Endothelial cell of umbilical vein (primary cell): ENCODE results near the gene SH3PXD2B. TPM values are rescaled to one million over a fixed set of nuclear protein-coding genes. Genes with fewer than 3 reads are reported as not detected.
A peak's percentile ranks its signal among the peaks of the same experiment; 100 is the strongest.

Source experiments
- BruUV-seq: library from RNA; stranded (reverse); fragments of 400-500 nt; replicated peaks from 2 replicates; lab custom pipeline; 2021; lab: Mats Ljungman, UMichigan
- CTCF ChIA-PET: fragments of 300-600, 350-600 bp; sonication (Branson Sonifier 250); formaldehyde crosslinking; loops from one replicate; lab custom pipeline; 2021; ENCODE audit warnings: antibody characterized with exemption, inconsistent platforms; lab: Charles Lee
- POLR2A ChIA-PET: fragments of 300-600, 350-600 bp; sonication (Branson Sonifier 250); formaldehyde crosslinking; loops from one replicate; lab custom pipeline; 2021; ENCODE audit warnings: antibody characterized with exemption, inconsistent platforms; lab: Charles Lee
- DNase-seq: peaks from one replicate; pipeline ENCODE4 v3.0.0-alpha.2; 2011; ENCODE audit warnings: low read depth, low spot score
- FAIRE-seq: peaks from 2 replicates; lab custom pipeline; 2011; peaks lifted over from hg19 to GRCh38; lab: Jason Lieb, UNC
- H2AFZ ChIP-seq: 2 replicates; pipeline ENCODE4 v1.6.0; 2012; ENCODE audit warnings: low read depth, low read length, control low read depth, inconsistent platforms
- H3K27ac ChIP-seq: 2 replicates; pipeline ENCODE4 v1.5.1; 2011; ENCODE audit warnings: low read depth, mild to moderate bottlenecking, control low read depth, low read length, moderate library complexity; ENCODE audit not compliant: insufficient read depth
- H3K27me3 ChIP-seq, 2 experiments: 2 replicates each; pipeline versions ENCODE4 v1.6.0 to v1.6.1; 2011; ENCODE audit warnings: low read length in 2 of 2, mixed read lengths in 1 of 2; ENCODE audit not compliant: control insufficient read depth in 2 of 2, insufficient read depth in 2 of 2
- H3K36me3 ChIP-seq, 2 experiments: 2 replicates in 1 of 2; 3 replicates in 1 of 2; pipeline ENCODE4 v1.5.1; 2011; ENCODE audit warnings: low read length in 2 of 2, mild to moderate bottlenecking in 1 of 2, moderate library complexity in 1 of 2; ENCODE audit not compliant: control insufficient read depth in 2 of 2, insufficient read depth in 2 of 2; ENCODE audit errors: extremely low read depth in 1 of 2
- H3K4me1 ChIP-seq: 3 replicates; pipeline ENCODE4 v1.5.1; 2011; ENCODE audit warnings: mild to moderate bottlenecking, low read length; ENCODE audit not compliant: control insufficient read depth, insufficient read depth; ENCODE audit errors: extremely low read depth
- H3K4me2 ChIP-seq: 2 replicates; pipeline ENCODE4 v1.6.1; 2011; ENCODE audit warnings: low read length, control low read depth, mixed read lengths; ENCODE audit not compliant: insufficient read depth
- H3K4me3 ChIP-seq, 3 experiments: fragments of 200-600 bp in 1 of 3; sonication (generic), shearing (Covaris generic) in 1 of 3; replicated peaks in 1 of 3; 2 replicates each; pipeline ENCODE4 v1.5.1; 2011 to 2016; ENCODE audit warnings: control low read depth in 3 of 3, low read length in 3 of 3, mild to moderate bottlenecking in 2 of 3, inconsistent platforms in 1 of 3, low read depth in 1 of 3, moderate library complexity in 1 of 3; ENCODE audit not compliant: insufficient read depth in 1 of 3
- H3K79me2 ChIP-seq: 2 replicates; pipeline ENCODE4 v1.6.0; 2012; ENCODE audit warnings: low read length, inconsistent platforms; ENCODE audit not compliant: control insufficient read depth, insufficient read depth
- H3K9ac ChIP-seq: replicated peaks from 2 replicates; pipeline ENCODE3; 2011; ENCODE audit warnings: low read length, control low read depth; ENCODE audit not compliant: insufficient read depth; ENCODE audit errors: extremely low read depth
- H3K9me1 ChIP-seq: replicated peaks from 3 replicates; pipeline ENCODE4 v1.6.0; 2011; ENCODE audit warnings: mild to moderate bottlenecking, low read length; ENCODE audit not compliant: control insufficient read depth, insufficient read depth; ENCODE audit errors: extremely low read depth
- H3K9me3 ChIP-seq: replicated peaks from 2 replicates; pipeline ENCODE4 v1.5.1; 2012; ENCODE audit warnings: low read length, inconsistent platforms; ENCODE audit not compliant: control insufficient read depth, insufficient read depth
- H4K20me1 ChIP-seq: replicated peaks from 2 replicates; pipeline ENCODE3; 2011; ENCODE audit warnings: mild to moderate bottlenecking, low read length; ENCODE audit not compliant: control insufficient read depth, insufficient read depth; ENCODE audit errors: extremely low read depth
- CTCF ChIP-seq, 2 donors: IDR thresholded peaks; 1 replicate in 1 of 2; 2 replicates in 1 of 2; pipeline ENCODE4 v1.5.1; 2011; ENCODE audit warnings: low read length in 2 of 2, mild to moderate bottlenecking in 2 of 2, moderate library complexity in 2 of 2, control low read depth in 1 of 2, inconsistent platforms in 1 of 2, low read depth in 1 of 2; ENCODE audit not compliant: insufficient read depth in 1 of 2; ENCODE audit errors: extremely low read depth in 1 of 2
- EZH2 ChIP-seq: IDR thresholded peaks from 2 replicates; pipeline ENCODE4 v1.6.1; 2012; ENCODE audit warnings: borderline replicate concordance, low read depth, mild to moderate bottlenecking, moderate library complexity, low read length, inconsistent platforms; ENCODE audit not compliant: severe bottlenecking
- FOS ChIP-seq: IDR thresholded peaks from 2 replicates; pipeline ENCODE4 v1.6.1; 2011; ENCODE audit warnings: mild to moderate bottlenecking, low read length, moderate library complexity, borderline replicate concordance; ENCODE audit not compliant: insufficient read depth
- GATA2 ChIP-seq: IDR thresholded peaks from 2 replicates; pipeline ENCODE4 v1.7.0; 2011; ENCODE audit warnings: low read depth, mild to moderate bottlenecking, moderate library complexity, mixed read lengths, low read length; ENCODE audit not compliant: insufficient read length, insufficient read depth
- JUN ChIP-seq: IDR thresholded peaks from 2 replicates; pipeline ENCODE4 v1.6.1; 2011; ENCODE audit warnings: borderline replicate concordance, low read depth; ENCODE audit not compliant: insufficient read length, insufficient read depth
- MAX ChIP-seq: IDR thresholded peaks from 2 replicates; pipeline ENCODE4 v1.6.1; 2011; ENCODE audit not compliant: insufficient read depth, insufficient read length
- MYC ChIP-seq: IDR thresholded peaks from one replicate; pipeline ENCODE4 v1.6.1; 2011; ENCODE audit warnings: mild to moderate bottlenecking, low read depth, low read length
- POLR2A ChIP-seq: IDR thresholded peaks from 2 replicates; pipeline ENCODE4 v1.6.1; 2012; ENCODE audit warnings: low read depth, mild to moderate bottlenecking, control low read depth, low read length
- POLR2AphosphoS5 ChIP-seq: IDR thresholded peaks from 2 replicates; pipeline ENCODE4 v1.6.1; 2012; ENCODE audit warnings: low read depth, mild to moderate bottlenecking, control low read depth, low read length, moderate library complexity; ENCODE audit not compliant: insufficient read depth
- dilution Hi-C: fragments of 300-500 bp; cut with MboI; formaldehyde crosslinking; loops from one replicate; pipeline ENCODE4 v1.15.0; 2019; ENCODE audit warnings: low sequenced_read_pairs; ENCODE audit not compliant: extremely low pct_ligation_motif_present
- intact Hi-C: fragments of 100-400 bp; cut with micrococcal nuclease; formaldehyde crosslinking; loops from one replicate; pipeline ENCODE4 v1.10.0; 2022
- polyA plus RNA-seq, 4 experiments: library from polyadenylated mRNA; depleted of rRNA in 3 of 4; stranded (reverse) in 3 of 4; unstranded in 1 of 4; fragments of >200 nt; gene quantifications; 2 replicates each; pipeline versions ENCODE4 v1.2.1 to v1.2.3, GENCODE V29; 2011 to 2012; ENCODE audit warnings: missing spikeins in 1 of 4
- total RNA-seq: library from RNA; stranded (reverse); gene quantifications from 2 replicates; pipeline ENCODE4 v1.2.3, GENCODE V29; 2021

Gene SH3PXD2B
- total and polyA plus RNA-seq, 2 donors (not counting 3 experiments of a cell fraction or from before 2014, with no cell fraction given), result 23.5 to 66.3 TPM

GRCh38 chr5:172412724-172413286, 41.5 kb downstream of the SH3PXD2B start:
- Histone ChIP-seq H3K4me3 (no peak overlapping the region), H4K20me1 (no peaks in the 10 kb centered on the region), H3K4me1 (peaks cover 21% of the 10 kb centered on the region), H3K27ac (peak overlapping the region; percentile 53), H2AFZ (peak overlapping the region; percentile 35), H3K9ac (no peak overlapping the region), H3K36me3 (peaks cover 0 to 3% of the 10 kb centered on the region in 2 experiments), H3K9me3 (no peaks in the 10 kb centered on the region), H3K4me2 (peak overlapping the region; percentile 9), H3K9me1 (no peaks in the 10 kb centered on the region), H3K79me2 (no peaks in the 10 kb centered on the region), H3K27me3 (no peaks in the 10 kb centered on the region)
- dilution Hi-C loops (no loop called here), intact Hi-C loops (loop anchor here (1.0 to 2.0 kb wide), 4 partner anchors 18 to 40 kb away; no protein-coding TSS in a partner anchor)
- FAIRE-seq (peak; percentile 85), DNase-seq (peak; percentile 71)
- ChIA-PET POLR2A (no interaction called here), CTCF (interaction anchor here (1.0 to 2.2 kb wide), 5 partner anchors 13 to 42 kb away, joined by 3 to 10 read pairs (median 3); partner anchors contain the start of gene SH3PXD2B)
- BruUV-seq, result TSS peak; percentile 47
- TF ChIP-seq FOS (peak; percentile 79), JUN (peak; percentile 62), POLR2AphosphoS5 (peak; percentile 59), POLR2A (no peak)

- no TSS peak for BruUV-seq
- peaks cover 0 to 3% of the 10 kb centered on the region in 2 experiments for H3K36me3 ChIP-seq
Observed at GRCh38 chr5:172411484-172412072, 42.7 kb downstream of the SH3PXD2B start.

More at GRCh38 chr5:172411484-172412072, 42.7 kb downstream of the SH3PXD2B start:
- no peak overlapping the region for H3K27ac ChIP-seq
- TF ChIP-seq GATA2 (no peak), MYC (no peak), POLR2A (no peak), CTCF (IDR thresholded peaks at IDR 0.05; ENCODE audit: extremely low read depth in 1 of 2, insufficient read depth in 1 of 2, low read depth in 1 of 2, low read length in 2 of 2) (no peak), EZH2 (no peak), JUN (no peak), POLR2AphosphoS5 (no peak), MAX (no peak), FOS (no peak)
- intact Hi-C loops (loop anchor here (1.0 to 2.0 kb wide), 3 partner anchors 16 to 41 kb away; no protein-coding TSS in a partner anchor), dilution Hi-C loops (no loop called here)
- H3K79me2 ChIP-seq, result peaks cover 1% of the 10 kb centered on the region
- FAIRE-seq (no peak), DNase-seq (no peak)
- CTCF ChIA-PET, result interaction anchor here (1.8 to 2.2 kb wide), 2 partner anchors 16 to 40 kb away, joined by 4 to 10 read pairs; no protein-coding TSS in a partner anchor
- no peak overlapping the region for H3K4me2 ChIP-seq
- H3K27me3 ChIP-seq, result no peaks in the 10 kb centered on the region
- no peak overlapping the region for H3K4me3 ChIP-seq
- no peak overlapping the region for H2AFZ ChIP-seq
- POLR2A ChIA-PET, result no interaction called here
- no peaks in the 10 kb centered on the region for H4K20me1 ChIP-seq
- H3K9me3 ChIP-seq, result no peaks in the 10 kb centered on the region
- H3K4me1 ChIP-seq, result peaks cover 24% of the 10 kb centered on the region
- no peaks in the 10 kb centered on the region for H3K9me1 ChIP-seq
- H3K9ac ChIP-seq, result no peak overlapping the region
